Measurements from ENCODE around the gene NOXA1.
"Not testable (repeated sequence)": the region's sequence is repeated elsewhere in the genome, so short reads cannot be mapped to it uniquely, and the experiment has no call there.

DNA sequence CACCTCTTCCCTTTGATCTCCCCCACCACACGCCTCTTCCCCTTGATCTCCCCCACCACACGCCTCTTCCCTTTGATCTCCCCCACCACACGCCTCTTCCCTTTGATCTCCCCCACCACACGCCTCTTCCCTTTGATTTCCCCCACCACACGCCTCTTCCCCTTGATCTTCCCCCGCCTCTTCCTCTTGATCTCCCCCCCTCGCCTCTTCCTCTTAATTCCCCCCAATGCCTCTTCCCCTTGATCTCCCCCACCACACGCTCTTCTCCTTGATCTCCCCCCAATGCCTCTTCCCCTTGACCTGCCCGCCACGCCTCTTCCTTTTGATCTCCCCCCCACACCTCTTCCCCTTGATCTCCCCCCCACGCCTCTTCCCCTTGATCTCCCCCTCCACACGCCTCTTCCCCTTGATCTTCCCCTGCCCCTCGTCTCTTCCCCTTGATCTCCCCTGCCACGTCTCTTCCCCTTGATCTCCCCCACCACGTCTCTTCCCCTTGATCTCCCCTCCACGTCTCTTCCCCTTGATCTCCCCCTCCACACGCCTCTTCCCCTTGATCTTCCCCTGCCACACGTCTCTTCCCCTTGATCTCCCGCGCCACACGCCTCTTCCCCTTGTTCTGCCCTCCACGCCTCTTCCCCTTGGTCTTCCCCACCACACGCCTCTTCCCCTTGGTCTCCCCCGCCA, 27.5 kb downstream of the NOXA1 start:
- not testable (repeated sequence) for TF ChIP-seq RAD21 (IDR thresholded peaks at IDR 0.05 in 1 of 2, conservative IDR thresholded peaks at IDR 0.05 in 1 of 2; ENCODE audit: low read depth in 2 of 2, low read length in 2 of 2); CHD2 (IDR thresholded peaks at IDR 0.05; ENCODE audit: low read length); EZH2 (IDR thresholded peaks at IDR 0.05; ENCODE audit: low read depth, low read length, severe bottlenecking); EGR1 (IDR thresholded peaks at IDR 0.05; ENCODE audit: borderline replicate concordance, low read depth, low read length); BRCA1 (IDR thresholded peaks at IDR 0.05; ENCODE audit: low read depth, low read length); ASH2L (IDR thresholded peaks at IDR 0.05; ENCODE audit: low read length); CEBPB (IDR thresholded peaks at IDR 0.05; ENCODE audit: low read depth, low read length)
- TF ChIP-seq, protein P1, sequence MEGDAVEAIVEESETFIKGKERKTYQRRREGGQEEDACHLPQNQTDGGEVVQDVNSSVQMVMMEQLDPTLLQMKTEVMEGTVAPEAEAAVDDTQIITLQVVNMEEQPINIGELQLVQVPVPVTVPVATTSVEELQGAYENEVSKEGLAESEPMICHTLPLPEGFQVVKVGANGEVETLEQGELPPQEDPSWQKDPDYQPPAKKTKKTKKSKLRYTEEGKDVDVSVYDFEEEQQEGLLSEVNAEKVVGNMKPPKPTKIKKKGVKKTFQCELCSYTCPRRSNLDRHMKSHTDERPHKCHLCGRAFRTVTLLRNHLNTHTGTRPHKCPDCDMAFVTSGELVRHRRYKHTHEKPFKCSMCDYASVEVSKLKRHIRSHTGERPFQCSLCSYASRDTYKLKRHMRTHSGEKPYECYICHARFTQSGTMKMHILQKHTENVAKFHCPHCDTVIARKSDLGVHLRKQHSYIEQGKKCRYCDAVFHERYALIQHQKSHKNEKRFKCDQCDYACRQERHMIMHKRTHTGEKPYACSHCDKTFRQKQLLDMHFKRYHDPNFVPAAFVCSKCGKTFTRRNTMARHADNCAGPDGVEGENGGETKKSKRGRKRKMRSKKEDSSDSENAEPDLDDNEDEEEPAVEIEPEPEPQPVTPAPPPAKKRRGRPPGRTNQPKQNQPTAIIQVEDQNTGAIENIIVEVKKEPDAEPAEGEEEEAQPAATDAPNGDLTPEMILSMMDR (IDR thresholded peaks at IDR 0.05; ENCODE audit: control extremely low read depth in 1 of 3, insufficient read depth in 1 of 3, low read depth in 1 of 3, low read length in 3 of 3) = not testable (repeated sequence)
- TF ChIP-seq, protein P2, sequence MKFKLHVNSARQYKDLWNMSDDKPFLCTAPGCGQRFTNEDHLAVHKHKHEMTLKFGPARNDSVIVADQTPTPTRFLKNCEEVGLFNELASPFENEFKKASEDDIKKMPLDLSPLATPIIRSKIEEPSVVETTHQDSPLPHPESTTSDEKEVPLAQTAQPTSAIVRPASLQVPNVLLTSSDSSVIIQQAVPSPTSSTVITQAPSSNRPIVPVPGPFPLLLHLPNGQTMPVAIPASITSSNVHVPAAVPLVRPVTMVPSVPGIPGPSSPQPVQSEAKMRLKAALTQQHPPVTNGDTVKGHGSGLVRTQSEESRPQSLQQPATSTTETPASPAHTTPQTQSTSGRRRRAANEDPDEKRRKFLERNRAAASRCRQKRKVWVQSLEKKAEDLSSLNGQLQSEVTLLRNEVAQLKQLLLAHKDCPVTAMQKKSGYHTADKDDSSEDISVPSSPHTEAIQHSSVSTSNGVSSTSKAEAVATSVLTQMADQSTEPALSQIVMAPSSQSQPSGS (IDR thresholded peaks at IDR 0.05; ENCODE audit: low read length) = not testable (repeated sequence)
